ENCODE measurements around the gene LUC7L2. TPM values are rescaled to one million over a fixed set of nuclear protein-coding genes. Genes with fewer than 3 reads are reported as not detected.

The LUC7L2 gene
- total and polyA plus RNA-seq, 10 of the 15 experiments (the other 5 are each of a cell fraction or from before 2014, with no cell fraction given), result 31.7 to 98.7 (median 68.6) TPM

DNA sequence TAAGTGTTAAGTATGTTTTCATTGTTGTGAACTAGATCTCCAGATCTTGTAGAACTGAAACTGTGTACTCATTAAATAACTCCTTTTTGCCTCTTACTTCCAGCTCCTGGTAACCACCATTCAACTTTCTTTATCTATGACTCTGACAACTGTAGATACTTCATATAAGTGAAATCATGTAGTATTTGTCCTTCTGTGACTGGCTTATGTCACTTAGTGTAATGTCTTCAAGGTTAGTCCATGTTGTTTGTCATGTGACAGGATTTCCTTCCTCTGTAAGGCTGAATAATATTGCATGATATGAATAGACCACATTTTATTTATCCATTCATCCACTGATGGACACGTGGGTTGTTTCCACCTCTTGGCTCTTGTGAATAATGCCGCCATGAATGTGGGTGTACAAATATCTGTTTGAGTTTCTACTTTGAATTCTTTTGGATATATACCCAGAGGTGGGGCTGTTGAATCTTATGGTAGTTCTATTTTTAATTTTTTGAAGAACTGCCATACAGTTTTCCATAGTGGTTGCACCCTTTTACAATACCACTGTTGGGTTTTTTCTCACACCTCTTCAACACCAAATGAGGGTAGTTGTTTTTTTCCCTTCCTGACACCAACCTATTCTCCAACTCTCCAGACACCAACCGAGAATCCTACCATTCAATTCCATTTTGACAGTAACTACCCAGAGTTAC lies 29.2 kb upstream of the LUC7L2 start:
- ATAC-seq (no peak; the same call in 2 of the 3 replicates), FAIRE-seq (no peak), DNase-seq (ENCODE audit: low read depth, low spot score) (no peak)
- intact Hi-C loops (cut with micrococcal nuclease; ENCODE audit: unreplicated experiment) (no loop called here), in situ Hi-C loops (cut with MboI) (no loop called here)
- WGBS (ENCODE audit: insufficient coverage, insufficient replicate concordance, low lambda C conversion rate, missing lambda C conversion rate), result 46% methylated on average over 3 of the region's 3 CpGs
- CTCF ChIA-PET, result interaction anchor here (1.3 to 1.4 kb wide), 2 partner anchors 9 to 10 kb away, joined by 4 to 6 read pairs; no protein-coding TSS in a partner anchor
- no peaks in the 10 kb centered on the region for H3K79me2 ChIP-seq (ENCODE audit: control insufficient read depth, insufficient read depth, low read length)
- RAD21 ChIA-PET (ENCODE audit: unreplicated experiment), result no interaction called here
- no peaks in the 10 kb centered on the region for H4K20me1 ChIP-seq (ENCODE audit: control insufficient read depth, insufficient read depth)
- SMC1A ChIA-PET (ENCODE audit: uncharacterized antibody, unreplicated experiment), result interaction anchor here (2.3 kb wide), 1 partner anchor 9 kb away, joined by 7 read pairs; no protein-coding TSS in a partner anchor
- H3K4me2 ChIP-seq (ENCODE audit: control insufficient read depth, insufficient read depth), result no peak overlapping the region
- H3K27me3 ChIP-seq (replicated peaks in 1 of 2; ENCODE audit: control insufficient read depth in 2 of 2, insufficient read depth in 2 of 2, low read length in 1 of 2), result no peaks in the 10 kb centered on the region; a peak in 1 of 4 replicates
- H3K9me3 ChIP-seq (replicated peaks; ENCODE audit: control insufficient read depth, insufficient read depth, low read length), result no peaks in the 10 kb centered on the region
- H3K4me1 ChIP-seq (ENCODE audit: control insufficient read depth, insufficient read depth, low read length), result no peaks in the 10 kb centered on the region
- H2AFZ ChIP-seq (ENCODE audit: control insufficient read depth, low read depth, low read length), result no peak overlapping the region
- BruUV-seq (replicated peaks), result no TSS peak
- POLR2A ChIA-PET, result no interaction called here
- H3K9ac ChIP-seq (ENCODE audit: control insufficient read depth, insufficient read depth, low read length), result no peak overlapping the region
- H3K27ac ChIP-seq (ENCODE audit: control insufficient read depth, insufficient read depth), result no peak overlapping the region
- no peak overlapping the region for H3K4me3 ChIP-seq
- H3K36me3 ChIP-seq (ENCODE audit: control insufficient read depth in 2 of 2, insufficient read depth in 2 of 2, low read length in 1 of 2), result no peaks in the 10 kb centered on the region
- TF ChIP-seq, protein P1, sequence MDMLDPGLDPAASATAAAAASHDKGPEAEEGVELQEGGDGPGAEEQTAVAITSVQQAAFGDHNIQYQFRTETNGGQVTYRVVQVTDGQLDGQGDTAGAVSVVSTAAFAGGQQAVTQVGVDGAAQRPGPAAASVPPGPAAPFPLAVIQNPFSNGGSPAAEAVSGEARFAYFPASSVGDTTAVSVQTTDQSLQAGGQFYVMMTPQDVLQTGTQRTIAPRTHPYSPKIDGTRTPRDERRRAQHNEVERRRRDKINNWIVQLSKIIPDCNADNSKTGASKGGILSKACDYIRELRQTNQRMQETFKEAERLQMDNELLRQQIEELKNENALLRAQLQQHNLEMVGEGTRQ (IDR thresholded peaks at IDR 0.05; ENCODE audit: borderline replicate concordance, low read depth, low read length), result no peak
- TF ChIP-seq IRF4 (IDR thresholded peaks at IDR 0.05; ENCODE audit: low read depth, low read length), result no peak
- TF ChIP-seq NFYA (IDR thresholded peaks at IDR 0.05; ENCODE audit: borderline replicate concordance, low read depth, low read length), result no peak
- TF ChIP-seq STAT1 (conservative IDR thresholded peaks at IDR 0.05), result no peak
- no peak for TF ChIP-seq RELA (IDR thresholded peaks at IDR 0.05; ENCODE audit: borderline replicate concordance, partially characterized antibody)
- TF ChIP-seq LARP7 (IDR thresholded peaks at IDR 0.05), result no peak
- TF ChIP-seq RB1 (IDR thresholded peaks at IDR 0.05; ENCODE audit: borderline replicate concordance), result no peak
- TF ChIP-seq SUZ12 (IDR thresholded peaks at IDR 0.05; ENCODE audit: unreplicated experiment), result no peak
- TF ChIP-seq IKZF2 (IDR thresholded peaks at IDR 0.05), result no peak
- TF ChIP-seq, protein P2, sequence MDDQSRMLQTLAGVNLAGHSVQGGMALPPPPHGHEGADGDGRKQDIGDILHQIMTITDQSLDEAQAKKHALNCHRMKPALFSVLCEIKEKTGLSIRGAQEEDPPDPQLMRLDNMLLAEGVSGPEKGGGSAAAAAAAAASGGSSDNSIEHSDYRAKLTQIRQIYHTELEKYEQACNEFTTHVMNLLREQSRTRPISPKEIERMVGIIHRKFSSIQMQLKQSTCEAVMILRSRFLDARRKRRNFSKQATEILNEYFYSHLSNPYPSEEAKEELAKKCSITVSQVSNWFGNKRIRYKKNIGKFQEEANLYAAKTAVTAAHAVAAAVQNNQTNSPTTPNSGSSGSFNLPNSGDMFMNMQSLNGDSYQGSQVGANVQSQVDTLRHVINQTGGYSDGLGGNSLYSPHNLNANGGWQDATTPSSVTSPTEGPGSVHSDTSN (IDR thresholded peaks at IDR 0.05; ENCODE audit: insufficient replicate concordance, low read depth, low read length), result no peak
- TF ChIP-seq BRCA1 (IDR thresholded peaks at IDR 0.05; ENCODE audit: low read depth, low read length), result no peak
- TF ChIP-seq ATF7 (IDR thresholded peaks at IDR 0.05; ENCODE audit: low read depth), result no peak
- TF ChIP-seq TCF7 (IDR thresholded peaks at IDR 0.05; ENCODE audit: borderline replicate concordance), result no peak
- no peak for TF ChIP-seq CHD4 (IDR thresholded peaks at IDR 0.05)
- no peak for TF ChIP-seq SREBF1 (IDR thresholded peaks at IDR 0.05; ENCODE audit: low read length)
- TF ChIP-seq SP1 (IDR thresholded peaks at IDR 0.05; ENCODE audit: low read depth, low read length), result no peak
- TF ChIP-seq MTA2 (IDR thresholded peaks at IDR 0.05; ENCODE audit: low read depth), result no peak
- TF ChIP-seq, protein P3, sequence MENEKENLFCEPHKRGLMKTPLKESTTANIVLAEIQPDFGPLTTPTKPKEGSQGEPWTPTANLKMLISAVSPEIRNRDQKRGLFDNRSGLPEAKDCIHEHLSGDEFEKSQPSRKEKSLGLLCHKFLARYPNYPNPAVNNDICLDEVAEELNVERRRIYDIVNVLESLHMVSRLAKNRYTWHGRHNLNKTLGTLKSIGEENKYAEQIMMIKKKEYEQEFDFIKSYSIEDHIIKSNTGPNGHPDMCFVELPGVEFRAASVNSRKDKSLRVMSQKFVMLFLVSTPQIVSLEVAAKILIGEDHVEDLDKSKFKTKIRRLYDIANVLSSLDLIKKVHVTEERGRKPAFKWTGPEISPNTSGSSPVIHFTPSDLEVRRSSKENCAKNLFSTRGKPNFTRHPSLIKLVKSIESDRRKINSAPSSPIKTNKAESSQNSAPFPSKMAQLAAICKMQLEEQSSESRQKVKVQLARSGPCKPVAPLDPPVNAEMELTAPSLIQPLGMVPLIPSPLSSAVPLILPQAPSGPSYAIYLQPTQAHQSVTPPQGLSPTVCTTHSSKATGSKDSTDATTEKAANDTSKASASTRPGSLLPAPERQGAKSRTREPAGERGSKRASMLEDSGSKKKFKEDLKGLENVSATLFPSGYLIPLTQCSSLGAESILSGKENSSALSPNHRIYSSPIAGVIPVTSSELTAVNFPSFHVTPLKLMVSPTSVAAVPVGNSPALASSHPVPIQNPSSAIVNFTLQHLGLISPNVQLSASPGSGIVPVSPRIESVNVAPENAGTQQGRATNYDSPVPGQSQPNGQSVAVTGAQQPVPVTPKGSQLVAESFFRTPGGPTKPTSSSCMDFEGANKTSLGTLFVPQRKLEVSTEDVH (IDR thresholded peaks at IDR 0.05; ENCODE audit: low read depth, partially characterized antibody), result no peak
